ENCODE data around the gene DMRTC1B. TPM values are rescaled to one million over a fixed set of nuclear protein-coding genes. Genes with fewer than 3 reads are reported as not detected.

DMRTC1B gene
- total RNA-seq, 1 donor from 2014 or later = not detected

Other genes with a start within 250 kb of the DMRTC1B start
- gene HDAC8, start 204.0 kb upstream of the DMRTC1B start, total RNA-seq = 23.8 and 24.5 TPM in 2 replicates
- 4.9 and 6.4 TPM in 2 replicates for gene PHKA1, start 62.6 kb upstream of the DMRTC1B start, total RNA-seq
- not detected in 2 replicates for gene FAM236B, start 5.8 kb downstream of the DMRTC1B start, total RNA-seq
- gene FAM236D, start 31.3 kb downstream of the DMRTC1B start, total RNA-seq = not detected in 2 replicates
- not detected in 2 replicates for gene FAM236C, start 135.7 kb downstream of the DMRTC1B start, total RNA-seq
- not detected in 2 replicates for gene FAM236A, start 161.3 kb downstream of the DMRTC1B start, total RNA-seq
- not detected in 2 replicates for gene DMRTC1, start 166.9 kb downstream of the DMRTC1B start, total RNA-seq
- gene PABPC1L2B, start 226.0 kb downstream of the DMRTC1B start, total RNA-seq = not detected in 2 replicates

All from dermis microvascular lymphatic vessel endothelial cell (primary cell).